Loucy (cell line): ENCODE data around the gene DCAF8L1.

Source experiments
- CTCF ChIP-seq: fragments of 200-600 bp; sonication (generic); conservative IDR thresholded peaks from 2 replicates; pipeline ENCODE4 v1.5.1; 2014; ENCODE audit warnings: mild to moderate bottlenecking, antibody characterized with exemption, low read length
- EZH2phosphoT487 ChIP-seq: fragments of 200-600 bp; IDR thresholded peaks from 2 replicates; pipeline ENCODE4 v1.6.1; 2018; ENCODE audit warnings: antibody characterized with exemption, mild to moderate bottlenecking, moderate library complexity, borderline replicate concordance

GRCh38 chrX:27968352-27968751 lies 12.9 kb downstream of the DCAF8L1 start:
- no peak for TF ChIP-seq CTCF
- no peak for TF ChIP-seq EZH2phosphoT487
